ENCODE measurements around the gene ETFA.
"Not testable (repeated sequence)": the region's sequence is repeated elsewhere in the genome, so short reads cannot be mapped to it uniquely, and the experiment has no call there.

The ETFA gene

DNA sequence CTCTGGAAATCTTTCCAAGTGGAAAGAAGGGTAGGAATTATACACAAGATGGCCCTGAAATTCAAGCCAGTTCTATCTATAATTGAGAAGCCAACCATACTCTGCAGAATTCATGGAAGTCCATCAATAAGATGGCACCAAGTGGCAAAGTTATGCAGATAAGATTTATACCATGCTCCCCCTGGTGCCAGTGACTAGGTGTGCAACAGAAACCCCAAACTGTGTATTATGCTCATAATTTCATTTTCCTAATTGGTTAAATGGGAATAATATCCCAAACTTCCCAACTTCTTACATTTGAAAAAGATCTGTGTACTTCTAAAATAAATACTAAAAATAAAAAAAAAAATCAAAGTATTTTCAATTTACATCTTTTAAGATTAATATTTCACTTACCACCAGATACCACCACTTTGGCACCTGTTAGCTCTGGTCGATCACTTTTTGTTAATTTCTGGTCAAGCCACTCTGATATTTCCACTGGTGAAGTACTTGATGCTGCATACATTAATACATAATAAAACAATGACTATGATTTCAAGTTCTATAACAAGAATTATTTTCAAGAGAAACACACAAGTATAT lies 25.9 kb downstream of the ETFA start:
- no peak overlapping the region for H3K4me3 ChIP-seq (ENCODE audit: low read depth, low read length)
- TF ChIP-seq, protein P1, sequence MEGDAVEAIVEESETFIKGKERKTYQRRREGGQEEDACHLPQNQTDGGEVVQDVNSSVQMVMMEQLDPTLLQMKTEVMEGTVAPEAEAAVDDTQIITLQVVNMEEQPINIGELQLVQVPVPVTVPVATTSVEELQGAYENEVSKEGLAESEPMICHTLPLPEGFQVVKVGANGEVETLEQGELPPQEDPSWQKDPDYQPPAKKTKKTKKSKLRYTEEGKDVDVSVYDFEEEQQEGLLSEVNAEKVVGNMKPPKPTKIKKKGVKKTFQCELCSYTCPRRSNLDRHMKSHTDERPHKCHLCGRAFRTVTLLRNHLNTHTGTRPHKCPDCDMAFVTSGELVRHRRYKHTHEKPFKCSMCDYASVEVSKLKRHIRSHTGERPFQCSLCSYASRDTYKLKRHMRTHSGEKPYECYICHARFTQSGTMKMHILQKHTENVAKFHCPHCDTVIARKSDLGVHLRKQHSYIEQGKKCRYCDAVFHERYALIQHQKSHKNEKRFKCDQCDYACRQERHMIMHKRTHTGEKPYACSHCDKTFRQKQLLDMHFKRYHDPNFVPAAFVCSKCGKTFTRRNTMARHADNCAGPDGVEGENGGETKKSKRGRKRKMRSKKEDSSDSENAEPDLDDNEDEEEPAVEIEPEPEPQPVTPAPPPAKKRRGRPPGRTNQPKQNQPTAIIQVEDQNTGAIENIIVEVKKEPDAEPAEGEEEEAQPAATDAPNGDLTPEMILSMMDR (IDR thresholded peaks at IDR 0.05; ENCODE audit: low read depth, low read length) = peak; percentile 40; the same call in 1 of the 2 replicates

DNA sequence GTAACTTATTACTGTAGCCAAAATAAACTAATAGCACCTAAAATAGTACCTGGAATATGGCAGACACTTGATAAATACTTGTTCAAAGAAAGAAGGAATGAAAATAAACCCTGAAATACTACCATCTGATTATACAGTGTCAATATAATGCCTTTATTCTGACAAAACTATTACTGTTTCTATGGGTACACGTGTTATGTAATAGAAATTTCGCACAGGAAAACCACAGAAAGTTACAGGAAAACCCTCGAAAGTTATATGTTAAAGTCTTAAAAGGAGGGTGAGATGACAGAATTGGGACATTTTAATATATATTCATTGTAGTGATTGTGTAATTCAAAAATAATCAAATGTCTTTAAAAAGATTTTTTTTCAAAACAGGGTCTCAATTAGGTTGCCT lies 28.8 kb downstream of the ETFA start:
- H3K4me3 ChIP-seq (ENCODE audit: low read depth, low read length) = no peak overlapping the region
- TF ChIP-seq, protein P1 (IDR thresholded peaks at IDR 0.05; ENCODE audit: low read depth, low read length) = no peak

DNA sequence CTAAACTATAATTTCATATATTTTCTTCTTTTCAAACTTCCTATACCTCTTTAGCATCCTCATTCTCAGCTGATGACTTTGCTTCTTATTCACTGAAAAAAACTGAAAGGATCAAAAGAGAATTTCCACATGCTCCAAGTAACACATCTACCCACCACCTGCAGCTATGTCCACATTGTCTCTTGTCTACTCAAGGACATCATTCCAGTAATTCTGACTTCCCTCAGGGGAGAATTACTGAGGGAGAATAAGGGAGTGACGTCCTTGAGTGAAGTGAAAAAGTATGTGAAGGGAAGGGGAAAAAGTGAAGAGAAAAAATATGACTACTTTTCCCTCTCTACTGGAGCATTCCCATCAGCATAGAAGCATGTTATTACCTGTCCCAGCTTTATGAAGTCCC lies 32.6 kb downstream of the ETFA start:
- TF ChIP-seq, protein P1 (IDR thresholded peaks at IDR 0.05; ENCODE audit: low read depth, low read length) = no peak
- no peak overlapping the region for H3K4me3 ChIP-seq (ENCODE audit: low read depth, low read length)

GRCh38 chr15:76274821-76275220 lies 36.4 kb downstream of the ETFA start:
- no peak overlapping the region for H3K4me3 ChIP-seq (ENCODE audit: low read depth, low read length)
- TF ChIP-seq, protein P1 (IDR thresholded peaks at IDR 0.05; ENCODE audit: low read depth, low read length) = no peak

DNA sequence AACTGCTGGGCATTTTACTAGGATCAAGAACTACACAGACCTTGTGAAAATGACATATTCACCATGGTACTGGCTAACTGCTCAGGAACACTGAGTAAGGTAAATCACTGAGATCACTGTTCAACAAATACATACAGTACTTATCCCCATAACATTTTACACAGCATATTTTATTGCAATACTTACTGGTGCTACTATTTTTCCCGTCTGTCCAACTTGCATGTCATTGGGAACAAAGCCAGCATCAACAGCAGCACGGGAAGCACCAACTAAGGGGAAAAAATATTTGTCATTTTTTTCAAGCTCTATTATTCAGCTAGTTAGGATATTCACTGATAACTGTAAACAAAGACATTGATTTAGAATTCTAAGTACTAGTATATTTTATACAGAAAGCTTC lies 37.0 kb downstream of the ETFA start:
- TF ChIP-seq, protein P1 (IDR thresholded peaks at IDR 0.05; ENCODE audit: low read depth, low read length) = no peak

GRCh38 chr15:76270876-76271275 lies 40.4 kb downstream of the ETFA start:
- H3K4me3 ChIP-seq (ENCODE audit: low read depth, low read length) = no peak overlapping the region
- TF ChIP-seq, protein P1 (IDR thresholded peaks at IDR 0.05; ENCODE audit: low read depth, low read length) = no peak

More for the DNA sequence above, 37.0 kb downstream of the ETFA start:
- no peak overlapping the region for H3K4me3 ChIP-seq (ENCODE audit: low read depth, low read length)

- no peak overlapping the region for H3K4me3 ChIP-seq (ENCODE audit: low read depth, low read length)
- TF ChIP-seq, protein P1 (IDR thresholded peaks at IDR 0.05; ENCODE audit: low read depth, low read length) = no peak
These were observed 44.2 kb downstream of the ETFA start for GRCh38 chr15:76267077-76267476.

GRCh38 chr15:76265769-76266168 lies 45.5 kb downstream of the ETFA start:
- H3K4me3 ChIP-seq (ENCODE audit: low read depth, low read length) = not testable (repeated sequence)

All from WI38 (cell line).